GM21723 (cell line): ENCODE data around the gene SYK.
"Not testable (repeated sequence)": the region's sequence is repeated elsewhere in the genome, so short reads cannot be mapped to it uniquely, and the experiment has no call there.

Experiments
- ATAC-seq: cut with Tn5 transposase; IDR thresholded peaks from one replicate; pipeline ENCODE4 v1.9.1; 2021; ENCODE audit warnings: mild to moderate bottlenecking, moderate library complexity; ENCODE audit not compliant: unreplicated experiment

The SYK gene

DNA sequence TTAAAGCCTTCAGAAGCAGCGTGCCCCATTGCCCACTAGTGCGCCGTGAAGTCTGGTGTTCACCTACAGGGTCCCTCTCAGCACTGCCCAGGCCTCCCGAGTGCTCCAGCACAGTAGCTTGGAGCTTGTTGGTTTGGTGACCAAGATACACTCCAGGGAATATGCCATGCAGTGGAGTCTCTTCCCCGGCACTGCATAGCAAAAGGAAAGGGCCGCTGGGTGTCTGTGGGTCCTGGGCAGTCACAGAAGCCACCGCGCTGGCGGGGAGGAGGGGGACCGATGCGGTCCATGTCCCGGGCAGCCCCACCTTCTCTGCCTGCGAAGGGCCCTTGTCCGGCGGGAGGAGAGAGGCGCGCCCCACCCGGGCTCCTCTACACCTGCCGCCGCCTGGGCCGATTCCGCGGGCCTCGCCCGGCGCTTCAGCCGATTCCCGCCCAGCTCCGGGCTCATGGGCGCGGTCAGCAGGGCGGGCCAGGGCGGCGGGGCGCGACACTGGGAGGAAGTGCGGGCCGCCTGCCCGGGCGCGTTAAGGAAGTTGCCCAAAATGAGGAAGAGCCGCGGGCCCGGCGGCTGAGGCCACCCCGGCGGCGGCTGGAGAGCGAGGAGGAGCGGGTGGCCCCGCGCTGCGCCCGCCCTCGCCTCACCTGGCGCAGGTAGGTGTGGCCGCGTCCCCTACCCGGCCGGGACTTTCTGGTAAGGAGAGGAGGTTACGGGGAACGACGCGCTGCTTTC is at the start of gene SYK:
TSS of gene SYK (plus strand) at position 579 of the 732 bp plus-strand sequence. CDS start 42,080 bp downstream, outside the sequence.
- ATAC-seq: peak; percentile 47

DNA sequence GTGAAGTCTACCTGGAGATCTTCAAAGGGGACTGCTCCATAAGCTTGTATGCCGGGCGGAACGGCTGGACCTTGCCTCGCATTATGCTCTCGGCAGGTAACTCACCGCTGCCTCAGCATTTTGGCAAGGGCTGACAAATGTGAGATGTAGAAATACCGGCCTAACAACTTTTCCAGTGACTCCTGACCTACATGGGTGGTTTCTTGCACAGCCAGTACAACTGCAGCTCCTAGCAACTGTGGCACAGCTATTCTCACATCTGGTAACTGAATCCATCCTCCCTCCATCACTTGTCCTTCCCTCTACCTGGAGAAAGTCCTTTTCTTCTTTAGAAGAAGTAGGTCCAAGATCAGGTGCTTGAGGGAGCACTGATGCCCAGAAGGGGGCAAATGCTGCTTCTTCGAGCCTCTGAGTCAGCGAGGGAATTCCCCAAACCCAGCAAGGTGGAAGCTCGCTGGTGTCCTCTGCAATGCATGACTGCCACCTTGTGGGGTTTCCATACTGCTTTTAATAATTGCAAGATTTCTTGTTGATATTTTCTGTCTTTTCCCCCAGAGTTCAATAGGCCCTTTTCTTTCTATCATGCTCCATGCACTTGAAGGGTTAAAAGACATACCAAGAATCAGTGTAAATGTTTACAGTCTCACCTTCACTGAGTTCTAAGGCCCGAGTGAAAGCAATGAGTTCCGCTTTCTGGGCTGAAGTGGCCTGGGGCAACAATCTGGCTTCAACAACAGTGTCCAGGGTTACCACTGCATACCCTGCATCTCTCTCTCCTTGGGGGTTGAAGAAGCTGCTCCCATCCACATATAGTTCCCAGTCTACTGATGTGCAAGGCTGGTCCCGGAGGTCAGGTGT is 45.9 kb upstream of the SYK start:
- ATAC-seq: not testable (repeated sequence)

GRCh38 chr9:90760577-90760976 is 41.0 kb upstream of the SYK start:
- not testable (repeated sequence) for ATAC-seq

GRCh38 chr9:90766731-90767130 is 34.9 kb upstream of the SYK start:
- no peak for ATAC-seq

GRCh38 chr9:90767523-90768100 is 34.0 kb upstream of the SYK start:
- ATAC-seq: no peak

- ATAC-seq: peak; percentile 47
Measured at GRCh38 chr9:90770182-90770738, 31.4 kb upstream of the SYK start.

- ATAC-seq: no peak
Measured at GRCh38 chr9:90770927-90771326, 30.7 kb upstream of the SYK start.

- ATAC-seq: no peak
Measured at GRCh38 chr9:90772386-90772785, 29.2 kb upstream of the SYK start.

- no peak for ATAC-seq
Measured at GRCh38 chr9:90773617-90774016, 28.0 kb upstream of the SYK start.

DNA sequence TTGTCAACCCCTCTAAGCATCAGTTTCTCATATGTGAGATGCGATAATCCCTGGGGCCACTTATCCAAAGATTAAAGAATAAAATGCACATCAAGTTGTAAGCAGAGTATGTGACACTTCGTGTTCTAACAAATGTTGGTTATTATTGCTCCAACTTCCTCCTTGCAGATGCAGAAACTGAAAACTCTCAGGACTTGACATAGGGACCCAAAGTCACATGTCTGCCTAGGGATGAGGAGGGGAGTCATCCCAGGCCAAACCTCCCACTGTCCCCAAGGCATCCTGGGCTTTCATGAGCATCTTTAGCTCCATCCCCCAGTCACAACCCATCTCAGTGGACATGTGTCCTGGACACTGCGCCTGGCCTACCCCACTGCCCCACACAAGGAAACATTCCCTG is 27.5 kb upstream of the SYK start:
- ATAC-seq: peak; percentile 2

DNA sequence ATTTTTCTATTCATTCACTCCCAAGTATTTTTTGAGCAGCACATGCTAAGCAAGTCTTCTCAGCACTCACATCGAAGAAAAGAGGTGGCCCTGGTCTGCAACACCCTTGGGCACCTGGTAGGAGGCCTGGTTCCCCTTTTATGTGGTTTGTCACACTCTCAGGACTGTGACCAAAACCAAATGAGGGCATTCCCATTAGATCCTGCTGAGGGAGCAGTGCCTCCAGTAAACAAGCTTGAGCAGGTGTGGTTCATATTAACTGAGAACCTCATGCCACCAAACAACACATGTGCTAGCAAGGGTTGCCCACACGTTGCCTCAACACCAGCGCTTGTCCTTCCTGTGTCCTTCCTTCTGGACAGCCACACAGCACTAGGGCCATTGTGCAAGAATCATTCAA is 26.9 kb upstream of the SYK start:
- peak; percentile 91 for ATAC-seq

DNA sequence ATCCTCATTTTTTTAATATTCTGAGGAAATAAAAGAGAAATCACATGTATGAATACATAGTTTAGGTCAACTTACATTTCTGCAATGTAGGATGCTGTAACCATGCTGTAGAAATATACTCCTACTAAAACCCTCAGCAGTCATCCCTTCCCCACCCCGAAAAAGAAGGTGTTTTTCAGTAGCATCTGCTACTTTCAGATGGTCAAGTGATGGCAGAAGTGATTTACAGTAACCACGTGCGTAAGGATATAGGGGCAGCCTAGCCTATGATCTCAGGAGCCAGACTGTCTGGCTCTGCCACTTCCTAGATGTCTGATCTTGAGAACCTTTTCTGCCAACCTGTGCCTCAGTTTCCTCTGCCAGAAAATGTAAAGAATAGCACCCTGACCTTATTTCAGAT is 26.0 kb upstream of the SYK start:
- ATAC-seq: no peak

DNA sequence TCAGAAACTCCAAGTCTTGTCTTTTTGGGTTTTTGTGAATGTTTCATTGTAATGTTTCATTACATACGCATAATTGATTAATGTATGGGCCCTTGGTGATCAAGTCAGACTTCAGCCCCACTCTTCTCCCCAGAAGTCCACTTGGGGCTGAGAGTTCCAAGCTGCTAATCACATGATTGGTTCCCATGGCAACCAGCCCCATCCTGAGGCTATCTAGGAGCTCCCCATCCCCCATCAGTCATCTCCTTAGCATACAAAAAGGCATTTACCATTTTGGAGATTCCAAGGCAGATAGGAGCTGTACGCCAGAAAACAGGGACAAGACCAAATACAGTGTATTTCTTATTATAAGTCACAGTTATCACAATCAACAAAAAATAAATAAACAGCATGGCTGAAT is 22.9 kb upstream of the SYK start:
- no peak for ATAC-seq

DNA sequence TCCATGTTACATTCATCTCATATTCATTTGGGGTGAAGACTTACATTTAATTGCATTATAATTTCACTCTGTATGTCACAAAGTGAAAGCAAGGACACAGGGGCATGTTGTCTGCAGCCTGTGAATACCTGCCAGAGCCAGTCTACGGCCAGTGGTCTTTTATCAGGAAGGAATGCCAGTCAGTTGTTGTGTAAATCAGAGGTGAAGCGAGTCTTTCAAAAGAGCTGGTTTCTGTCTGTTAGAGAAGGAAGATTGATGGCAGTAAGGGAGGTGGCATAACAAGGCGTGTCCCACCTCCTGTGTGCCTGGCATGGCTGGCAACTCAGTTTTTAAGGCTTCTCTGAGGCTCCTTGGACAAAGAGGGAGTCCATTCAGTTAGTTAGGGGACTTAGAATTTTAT is 18.1 kb upstream of the SYK start:
- ATAC-seq: no peak

DNA sequence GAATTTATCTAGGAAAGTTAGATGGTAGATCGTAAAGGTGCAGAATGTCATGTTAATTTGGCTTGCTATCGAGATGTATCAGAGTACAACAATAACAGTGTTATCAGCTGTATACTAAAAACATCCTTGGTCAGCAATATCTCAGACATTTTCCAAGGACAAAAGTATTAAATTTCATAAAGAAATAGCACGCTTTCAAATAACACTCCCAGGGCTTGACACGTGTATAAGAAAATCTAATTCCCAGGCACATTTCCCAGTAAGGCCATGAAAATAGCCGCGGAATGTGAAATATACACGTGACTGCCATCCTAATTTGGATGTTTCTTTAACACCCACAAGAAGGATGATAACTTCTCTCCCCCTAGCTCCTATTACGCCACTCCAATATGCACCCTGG is 17.7 kb upstream of the SYK start:
- no peak for ATAC-seq

GRCh38 chr9:90787771-90788460 is 13.7 kb upstream of the SYK start:
- ATAC-seq: peak; percentile 64

DNA sequence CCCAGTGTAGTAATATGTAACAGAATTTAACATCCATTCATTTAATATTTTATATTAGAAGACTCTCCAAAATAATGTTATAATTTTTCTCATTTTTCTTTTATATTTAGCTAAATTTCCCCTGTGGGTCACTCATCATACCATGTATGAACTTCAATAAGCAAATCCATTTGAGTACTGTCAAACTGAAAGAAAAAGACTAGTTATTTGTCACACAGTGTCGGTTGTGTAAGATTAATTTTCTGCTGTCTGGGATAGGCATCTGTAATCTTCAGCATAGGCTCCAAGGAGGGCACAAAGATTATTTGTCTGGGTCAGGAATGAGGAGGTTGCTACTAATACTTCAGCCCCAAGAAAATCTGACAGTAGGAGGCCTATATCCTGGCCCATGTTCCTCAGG is 13.1 kb upstream of the SYK start:
- ATAC-seq: peak; percentile 25

DNA sequence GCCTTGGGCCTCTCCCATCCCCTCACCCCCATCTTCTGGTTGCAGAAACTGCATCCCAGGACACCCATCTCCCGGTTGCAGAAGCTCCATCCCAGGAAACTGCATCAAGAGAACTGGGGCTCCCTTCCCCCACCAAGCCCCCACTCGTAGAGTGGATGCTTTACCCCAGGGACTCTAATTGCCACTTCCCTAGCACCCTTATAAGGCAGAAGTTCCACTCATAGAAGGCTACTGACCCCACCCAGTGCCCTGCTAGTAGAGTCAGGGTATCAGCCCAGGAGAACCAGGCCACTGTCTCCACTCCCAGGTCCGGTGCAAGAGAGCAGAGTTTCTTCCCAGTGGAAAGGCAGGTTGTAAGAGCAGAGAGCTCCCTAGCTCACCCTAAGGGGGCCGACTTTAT is 12.2 kb upstream of the SYK start:
- no peak for ATAC-seq

- no peak for ATAC-seq
Measured at GRCh38 chr9:90789862-90790261, 11.8 kb upstream of the SYK start.

GRCh38 chr9:90793024-90793423 is 8.6 kb upstream of the SYK start:
- ATAC-seq: not testable (repeated sequence)

DNA sequence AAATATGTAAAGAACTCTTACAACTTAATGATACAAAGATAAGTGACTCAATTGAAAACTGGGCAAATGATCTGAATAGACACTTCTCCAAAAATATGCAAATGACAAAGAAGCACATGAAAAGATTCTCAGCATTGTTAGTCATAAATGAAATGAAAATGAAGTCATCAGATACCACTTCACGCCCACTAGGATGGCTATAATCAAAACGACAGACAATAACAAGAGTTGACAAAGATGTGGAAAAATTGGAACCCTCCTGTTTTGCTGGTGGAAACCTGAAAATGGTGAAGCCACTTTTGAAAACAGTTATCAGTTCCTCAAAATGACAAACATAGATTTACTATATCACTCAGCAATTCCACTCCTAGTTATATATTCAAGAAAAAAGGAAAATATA is 7.9 kb upstream of the SYK start:
- no peak for ATAC-seq
